GM23338 (cell line): ENCODE data around the gene HERPUD1. TPM values are rescaled to one million over a fixed set of nuclear protein-coding genes. Genes with fewer than 3 reads are reported as not detected.

Experiments used
- ATAC-seq: fragments of 200-7000 bp; cut with Tn5 transposase; 3 replicates; pipeline ENCODE4 v1.9.1; 2020
- DNase-seq: peaks from one replicate; pipeline ENCODE4 v3.0.0-alpha.2; 2015; ENCODE audit warnings: low spot score
- H2AFZ ChIP-seq: fragments of 200-600 bp; sonication (generic); 2 replicates; pipeline ENCODE4 v1.8.0; 2016; ENCODE audit warnings: antibody characterized with exemption, mild to moderate bottlenecking, moderate library complexity
- H3F3A ChIP-seq: fragments of 200-600 bp; sonication (generic); replicated peaks from 2 replicates; pipeline ENCODE4 v1.8.0; 2017; ENCODE audit warnings: antibody characterized with exemption, mixed run types, low read depth
- H3K27ac ChIP-seq: fragments of 200-600 bp; sonication (generic); 2 replicates; pipeline ENCODE4 v1.6.1; 2016; ENCODE audit warnings: low read depth
- H3K27me3 ChIP-seq: fragments of 200-600 bp; sonication (generic); 2 replicates; pipeline ENCODE4 v1.8.0; 2016; ENCODE audit warnings: mild to moderate bottlenecking, mixed run types, moderate library complexity; ENCODE audit not compliant: insufficient read depth
- H3K36me3 ChIP-seq: fragments of 200-600 bp; sonication (generic); 2 replicates; pipeline ENCODE4 v1.8.0; 2016; ENCODE audit warnings: mild to moderate bottlenecking; ENCODE audit not compliant: insufficient read depth
- H3K4me1 ChIP-seq: fragments of 200-600 bp; sonication (generic); 2 replicates; pipeline ENCODE4 v1.8.0; 2016; ENCODE audit warnings: mild to moderate bottlenecking, moderate library complexity; ENCODE audit not compliant: insufficient read depth
- H3K4me2 ChIP-seq: fragments of 200-600 bp; sonication (generic); 2 replicates; pipeline ENCODE4 v1.7.1; 2017; ENCODE audit warnings: mixed run types
- H3K4me3 ChIP-seq: fragments of 200-600 bp; sonication (generic); 2 replicates; pipeline ENCODE4 v1.6.1; 2016; ENCODE audit warnings: mixed run types
- H3K79me2 ChIP-seq: fragments of 200-600 bp; sonication (generic); replicated peaks from 2 replicates; pipeline ENCODE4 v1.8.0; 2017; ENCODE audit warnings: mild to moderate bottlenecking; ENCODE audit not compliant: insufficient read depth
- H3K9me2 ChIP-seq: fragments of 200-600 bp; sonication (generic); 2 replicates; pipeline ENCODE4 v1.8.0; 2017; ENCODE audit not compliant: insufficient read depth
- H4K20me1 ChIP-seq: fragments of 200-600 bp; sonication (generic); replicated peaks from 2 replicates; pipeline ENCODE4 v1.8.0; 2017; ENCODE audit warnings: mild to moderate bottlenecking; ENCODE audit not compliant: insufficient read depth
- H3K27ac Mint-ChIP-seq: 2 replicates; pipeline ENCODE4 v1.8.0; 2020; ENCODE audit warnings: inconsistent platforms, mild to moderate bottlenecking, moderate library complexity, mixed read lengths
- H3K27me3 Mint-ChIP-seq: 3 replicates; pipeline ENCODE4 v1.8.0; 2022; ENCODE audit warnings: low read depth, mild to moderate bottlenecking, moderate library complexity, mixed read lengths, inconsistent platforms; ENCODE audit not compliant: insufficient read depth, poor library complexity
- H3K36me3 Mint-ChIP-seq: 3 replicates; pipeline ENCODE4 v1.8.0; 2021; ENCODE audit warnings: low read depth, mild to moderate bottlenecking, inconsistent platforms, moderate library complexity, mixed read lengths
- H3K4me1 Mint-ChIP-seq: 3 replicates; pipeline ENCODE4 v1.8.0; 2020; ENCODE audit warnings: mild to moderate bottlenecking, inconsistent platforms, mixed read lengths
- H3K4me3 Mint-ChIP-seq: 3 replicates; pipeline ENCODE4 v1.8.0; 2021; ENCODE audit warnings: moderate library complexity, mild to moderate bottlenecking, inconsistent platforms, mixed read lengths
- H3K9me3 Mint-ChIP-seq: 3 replicates; pipeline ENCODE4 v1.8.0; 2020; ENCODE audit warnings: moderate library complexity, mild to moderate bottlenecking, inconsistent platforms, mixed read lengths
- CREB1 ChIP-seq: fragments of 250-450 bp; sonication (Bioruptor Pico); IDR thresholded peaks from 2 replicates; pipeline ENCODE4 v1.5.0; 2020; ENCODE audit warnings: low read depth, mild to moderate bottlenecking, moderate library complexity
- EZH2 ChIP-seq: fragments of 200-600 bp; sonication (generic); IDR thresholded peaks from one replicate; pipeline ENCODE4 v1.8.0; 2017; ENCODE audit warnings: antibody characterized with exemption, mild to moderate bottlenecking, low read depth; ENCODE audit not compliant: unreplicated experiment
- EZH2phosphoT487 ChIP-seq: fragments of 200-600 bp; sonication (generic); IDR thresholded peaks from one replicate; pipeline ENCODE4 v1.8.1; 2018; ENCODE audit warnings: antibody characterized with exemption; ENCODE audit not compliant: unreplicated experiment
- JUNB ChIP-seq: IDR thresholded peaks from one replicate; pipeline ENCODE4 v1.6.1; 2016; ENCODE audit warnings: antibody characterized with exemption; ENCODE audit not compliant: unreplicated experiment
- NANOG ChIP-seq: IDR thresholded peaks from 2 replicates; pipeline ENCODE4 v1.6.1; 2016; ENCODE audit warnings: antibody characterized with exemption, borderline replicate concordance
- POLR2AphosphoS5 ChIP-seq: IDR thresholded peaks from 2 replicates; pipeline ENCODE4 v1.6.1; 2016; ENCODE audit warnings: antibody characterized with exemption, low read depth
- STAT1 ChIP-seq: IDR thresholded peaks from one replicate; pipeline ENCODE4 v1.6.1; 2016; ENCODE audit warnings: antibody characterized with exemption; ENCODE audit not compliant: unreplicated experiment
- ZNF331 ChIP-seq: fragments of 250-450 bp; sonication (Bioruptor Pico); IDR thresholded peaks from 2 replicates; pipeline ENCODE4 v1.5.0; 2020; ENCODE audit warnings: low read depth, mild to moderate bottlenecking, moderate library complexity
- polyA plus RNA-seq: library from polyadenylated mRNA; unstranded; fragments of >200 nt; fragmentation: Nextera tagmentation; extraction: Ambion mirVana; gene quantifications from 2 replicates; pipeline ENCODE4 v1.2.1, GENCODE V29; 2016
- total RNA-seq: library from RNA; depleted of rRNA; stranded (reverse); fragments of >200 nt; shearing (Covaris generic); gene quantifications from 2 replicates; pipeline ENCODE4 v1.2.3, GENCODE V29; 2014
- TF ChIP-seq, protein P1 (sequence below): IDR thresholded peaks from 2 replicates; pipeline ENCODE4 v1.6.1; 2016; ENCODE audit warnings: antibody characterized with exemption
- TF ChIP-seq, protein P2 (sequence below): fragments of 250-450 bp; sonication (Bioruptor Pico); IDR thresholded peaks from 2 replicates; pipeline ENCODE4 v1.5.0; 2020; ENCODE audit warnings: mild to moderate bottlenecking, moderate library complexity
- TF ChIP-seq, protein P3 (sequence below): IDR thresholded peaks from one replicate; pipeline ENCODE4 v1.6.1; 2018; ENCODE audit warnings: antibody characterized with exemption; ENCODE audit not compliant: unreplicated experiment

Gene HERPUD1
- total and polyA plus RNA-seq, 2 experiments from 2014 or later, result 41.1 to 44.1 TPM

DNA sequence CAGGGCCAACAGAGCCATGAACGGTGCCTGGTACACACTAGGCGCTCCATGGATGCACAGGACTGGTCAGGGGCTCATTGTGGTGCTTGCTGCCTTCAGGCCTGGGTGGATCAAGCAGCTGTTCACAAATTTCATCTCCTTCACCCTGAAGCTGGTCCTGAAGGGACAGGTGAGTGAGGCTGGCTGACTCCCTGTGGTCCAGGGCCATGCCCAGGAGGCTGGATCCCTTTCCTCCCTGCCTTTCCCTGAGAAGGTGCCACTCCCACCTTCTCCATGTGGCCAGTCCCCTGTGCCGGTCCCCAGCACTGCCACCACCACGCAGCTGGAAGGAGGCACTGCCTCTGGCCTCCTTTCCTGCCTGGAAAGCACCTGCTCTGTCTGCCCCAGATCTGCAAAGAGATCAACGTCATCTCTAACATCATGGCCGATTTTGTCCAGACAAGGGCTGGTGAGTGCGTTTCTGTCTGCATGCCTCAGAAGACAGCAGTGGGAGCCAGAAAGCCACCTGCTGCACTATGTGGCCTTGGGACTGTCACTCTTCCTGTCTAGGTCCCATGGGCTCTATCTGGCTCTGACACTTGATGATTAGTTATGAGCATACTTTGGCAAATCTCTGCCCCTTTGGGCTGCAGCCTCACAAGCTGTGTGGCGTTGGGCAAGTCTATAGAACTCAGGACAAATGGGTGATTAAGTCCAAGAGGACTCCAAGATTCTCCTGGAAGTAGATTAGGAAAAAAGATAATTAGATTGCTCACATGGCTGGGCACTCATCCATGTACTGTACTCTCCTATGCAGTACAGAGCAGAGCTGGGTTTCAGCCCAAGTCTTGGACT is 39.2 kb downstream of the HERPUD1 start:
- no peak for ATAC-seq
- H3K36me3 Mint-ChIP-seq, result no peaks in the 10 kb centered on the region

More for the DNA sequence above, 39.2 kb downstream of the HERPUD1 start:
- DNase-seq, result no peak
- Histone ChIP-seq H3K27ac (no peak overlapping the region), H3K79me2 (no peaks in the 10 kb centered on the region), H3F3A (no peaks in the 10 kb centered on the region), H3K4me1 (no peaks in the 10 kb centered on the region), H3K9me2 (no peaks in the 10 kb centered on the region), H4K20me1 (no peaks in the 10 kb centered on the region), H3K4me2 (no peak overlapping the region), H3K27me3 (no peaks in the 10 kb centered on the region), H3K36me3 (no peaks in the 10 kb centered on the region), H3K4me3 (no peak overlapping the region), H2AFZ (no peak overlapping the region)
- Mint-ChIP-seq H3K27me3 (peaks cover 10% of the 10 kb centered on the region), H3K4me1 (no peaks in the 10 kb centered on the region; the same call in 2 of the 3 replicates), H3K4me3 (no peak overlapping the region), H3K9me3 (0 out of 3 replicates have a peak, but pooled peaks cover 2% of the 10 kb centered on the region), H3K27ac (no peak overlapping the region)
- TF ChIP-seq, protein P1, sequence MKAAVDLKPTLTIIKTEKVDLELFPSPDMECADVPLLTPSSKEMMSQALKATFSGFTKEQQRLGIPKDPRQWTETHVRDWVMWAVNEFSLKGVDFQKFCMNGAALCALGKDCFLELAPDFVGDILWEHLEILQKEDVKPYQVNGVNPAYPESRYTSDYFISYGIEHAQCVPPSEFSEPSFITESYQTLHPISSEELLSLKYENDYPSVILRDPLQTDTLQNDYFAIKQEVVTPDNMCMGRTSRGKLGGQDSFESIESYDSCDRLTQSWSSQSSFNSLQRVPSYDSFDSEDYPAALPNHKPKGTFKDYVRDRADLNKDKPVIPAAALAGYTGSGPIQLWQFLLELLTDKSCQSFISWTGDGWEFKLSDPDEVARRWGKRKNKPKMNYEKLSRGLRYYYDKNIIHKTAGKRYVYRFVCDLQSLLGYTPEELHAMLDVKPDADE, result no peak
- TF ChIP-seq ZNF331 (no peak), STAT1 (no peak), NANOG (no peak), EZH2phosphoT487 (no peak), JUNB (no peak), EZH2 (no peak), CREB1 (CRISPR knock-in tag) (no peak), POLR2AphosphoS5 (no peak)
- TF ChIP-seq, protein P2, sequence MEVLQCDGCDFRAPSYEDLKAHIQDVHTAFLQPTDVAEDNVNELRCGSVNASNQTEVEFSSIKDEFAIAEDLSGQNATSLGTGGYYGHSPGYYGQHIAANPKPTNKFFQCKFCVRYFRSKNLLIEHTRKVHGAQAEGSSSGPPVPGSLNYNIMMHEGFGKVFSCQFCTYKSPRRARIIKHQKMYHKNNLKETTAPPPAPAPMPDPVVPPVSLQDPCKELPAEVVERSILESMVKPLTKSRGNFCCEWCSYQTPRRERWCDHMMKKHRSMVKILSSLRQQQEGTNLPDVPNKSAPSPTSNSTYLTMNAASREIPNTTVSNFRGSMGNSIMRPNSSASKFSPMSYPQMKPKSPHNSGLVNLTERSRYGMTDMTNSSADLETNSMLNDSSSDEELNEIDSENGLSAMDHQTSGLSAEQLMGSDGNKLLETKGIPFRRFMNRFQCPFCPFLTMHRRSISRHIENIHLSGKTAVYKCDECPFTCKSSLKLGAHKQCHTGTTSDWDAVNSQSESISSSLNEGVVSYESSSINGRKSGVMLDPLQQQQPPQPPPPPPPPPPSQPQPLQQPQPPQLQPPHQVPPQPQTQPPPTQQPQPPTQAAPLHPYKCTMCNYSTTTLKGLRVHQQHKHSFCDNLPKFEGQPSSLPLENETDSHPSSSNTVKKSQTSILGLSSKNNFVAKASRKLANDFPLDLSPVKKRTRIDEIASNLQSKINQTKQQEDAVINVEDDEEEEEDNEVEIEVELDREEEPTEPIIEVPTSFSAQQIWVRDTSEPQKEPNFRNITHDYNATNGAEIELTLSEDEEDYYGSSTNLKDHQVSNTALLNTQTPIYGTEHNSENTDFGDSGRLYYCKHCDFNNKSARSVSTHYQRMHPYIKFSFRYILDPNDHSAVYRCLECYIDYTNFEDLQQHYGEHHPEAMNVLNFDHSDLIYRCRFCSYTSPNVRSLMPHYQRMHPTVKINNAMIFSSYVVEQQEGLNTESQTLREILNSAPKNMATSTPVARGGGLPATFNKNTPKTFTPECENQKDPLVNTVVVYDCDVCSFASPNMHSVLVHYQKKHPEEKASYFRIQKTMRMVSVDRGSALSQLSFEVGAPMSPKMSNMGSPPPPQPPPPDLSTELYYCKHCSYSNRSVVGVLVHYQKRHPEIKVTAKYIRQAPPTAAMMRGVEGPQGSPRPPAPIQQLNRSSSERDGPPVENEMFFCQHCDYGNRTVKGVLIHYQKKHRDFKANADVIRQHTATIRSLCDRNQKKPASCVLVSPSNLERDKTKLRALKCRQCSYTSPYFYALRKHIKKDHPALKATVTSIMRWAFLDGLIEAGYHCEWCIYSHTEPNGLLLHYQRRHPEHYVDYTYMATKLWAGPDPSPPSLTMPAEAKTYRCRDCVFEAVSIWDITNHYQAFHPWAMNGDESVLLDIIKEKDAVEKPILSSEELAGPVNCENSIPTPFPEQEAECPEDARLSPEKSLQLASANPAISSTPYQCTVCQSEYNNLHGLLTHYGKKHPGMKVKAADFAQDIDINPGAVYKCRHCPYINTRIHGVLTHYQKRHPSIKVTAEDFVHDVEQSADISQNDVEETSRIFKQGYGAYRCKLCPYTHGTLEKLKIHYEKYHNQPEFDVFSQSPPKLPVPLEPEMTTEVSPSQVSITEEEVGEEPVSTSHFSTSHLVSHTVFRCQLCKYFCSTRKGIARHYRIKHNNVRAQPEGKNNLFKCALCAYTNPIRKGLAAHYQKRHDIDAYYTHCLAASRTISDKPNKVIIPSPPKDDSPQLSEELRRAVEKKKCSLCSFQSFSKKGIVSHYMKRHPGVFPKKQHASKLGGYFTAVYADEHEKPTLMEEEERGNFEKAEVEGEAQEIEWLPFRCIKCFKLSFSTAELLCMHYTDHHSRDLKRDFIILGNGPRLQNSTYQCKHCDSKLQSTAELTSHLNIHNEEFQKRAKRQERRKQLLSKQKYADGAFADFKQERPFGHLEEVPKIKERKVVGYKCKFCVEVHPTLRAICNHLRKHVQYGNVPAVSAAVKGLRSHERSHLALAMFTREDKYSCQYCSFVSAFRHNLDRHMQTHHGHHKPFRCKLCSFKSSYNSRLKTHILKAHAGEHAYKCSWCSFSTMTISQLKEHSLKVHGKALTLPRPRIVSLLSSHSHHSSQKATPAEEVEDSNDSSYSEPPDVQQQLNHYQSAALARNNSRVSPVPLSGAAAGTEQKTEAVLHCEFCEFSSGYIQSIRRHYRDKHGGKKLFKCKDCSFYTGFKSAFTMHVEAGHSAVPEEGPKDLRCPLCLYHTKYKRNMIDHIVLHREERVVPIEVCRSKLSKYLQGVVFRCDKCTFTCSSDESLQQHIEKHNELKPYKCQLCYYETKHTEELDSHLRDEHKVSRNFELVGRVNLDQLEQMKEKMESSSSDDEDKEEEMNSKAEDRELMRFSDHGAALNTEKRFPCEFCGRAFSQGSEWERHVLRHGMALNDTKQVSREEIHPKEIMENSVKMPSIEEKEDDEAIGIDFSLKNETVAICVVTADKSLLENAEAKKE (CRISPR knock-in tag), result no peak
- TF ChIP-seq, protein P3, sequence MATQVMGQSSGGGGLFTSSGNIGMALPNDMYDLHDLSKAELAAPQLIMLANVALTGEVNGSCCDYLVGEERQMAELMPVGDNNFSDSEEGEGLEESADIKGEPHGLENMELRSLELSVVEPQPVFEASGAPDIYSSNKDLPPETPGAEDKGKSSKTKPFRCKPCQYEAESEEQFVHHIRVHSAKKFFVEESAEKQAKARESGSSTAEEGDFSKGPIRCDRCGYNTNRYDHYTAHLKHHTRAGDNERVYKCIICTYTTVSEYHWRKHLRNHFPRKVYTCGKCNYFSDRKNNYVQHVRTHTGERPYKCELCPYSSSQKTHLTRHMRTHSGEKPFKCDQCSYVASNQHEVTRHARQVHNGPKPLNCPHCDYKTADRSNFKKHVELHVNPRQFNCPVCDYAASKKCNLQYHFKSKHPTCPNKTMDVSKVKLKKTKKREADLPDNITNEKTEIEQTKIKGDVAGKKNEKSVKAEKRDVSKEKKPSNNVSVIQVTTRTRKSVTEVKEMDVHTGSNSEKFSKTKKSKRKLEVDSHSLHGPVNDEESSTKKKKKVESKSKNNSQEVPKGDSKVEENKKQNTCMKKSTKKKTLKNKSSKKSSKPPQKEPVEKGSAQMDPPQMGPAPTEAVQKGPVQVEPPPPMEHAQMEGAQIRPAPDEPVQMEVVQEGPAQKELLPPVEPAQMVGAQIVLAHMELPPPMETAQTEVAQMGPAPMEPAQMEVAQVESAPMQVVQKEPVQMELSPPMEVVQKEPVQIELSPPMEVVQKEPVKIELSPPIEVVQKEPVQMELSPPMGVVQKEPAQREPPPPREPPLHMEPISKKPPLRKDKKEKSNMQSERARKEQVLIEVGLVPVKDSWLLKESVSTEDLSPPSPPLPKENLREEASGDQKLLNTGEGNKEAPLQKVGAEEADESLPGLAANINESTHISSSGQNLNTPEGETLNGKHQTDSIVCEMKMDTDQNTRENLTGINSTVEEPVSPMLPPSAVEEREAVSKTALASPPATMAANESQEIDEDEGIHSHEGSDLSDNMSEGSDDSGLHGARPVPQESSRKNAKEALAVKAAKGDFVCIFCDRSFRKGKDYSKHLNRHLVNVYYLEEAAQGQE, result no peak
